Vagina (tissue), 2 donors: ENCODE data around the gene IMMP1L.

ENCODE experiments used
- CTCF ChIP-seq, 3 experiments: fragments of 450-650 bp in 2 of 3; fragments of 200-600 bp in 1 of 3; sonication (generic) in 1 of 3; IDR thresholded peaks; one replicate each; pipeline ENCODE4 v1.5.1; 2017 to 2019; ENCODE audit warnings: antibody characterized with exemption in 3 of 3, mild to moderate bottlenecking in 2 of 3, moderate library complexity in 2 of 3
- POLR2A ChIP-seq, 2 donors: fragments of 450-650 bp; IDR thresholded peaks; one replicate each; pipeline ENCODE4 v1.6.1; 2017; ENCODE audit warnings: antibody characterized with exemption in 2 of 2, mild to moderate bottlenecking in 2 of 2, moderate library complexity in 2 of 2
- POLR2AphosphoS5 ChIP-seq, 2 donors: sonication (generic); formaldehyde crosslinking; IDR thresholded peaks; one replicate each; pipeline ENCODE4 v1.9.0; 2017; ENCODE audit warnings: antibody characterized with exemption in 2 of 2, mild to moderate bottlenecking in 2 of 2, low read depth in 1 of 2; ENCODE audit not compliant: insufficient read depth in 1 of 2

GRCh38 chr11:31443802-31444201 lies 65.6 kb downstream of the IMMP1L start:
- TF ChIP-seq CTCF (IDR thresholded peaks at IDR 0.05) (no peak), POLR2A (IDR thresholded peaks at IDR 0.05) (no peak), POLR2AphosphoS5 (IDR thresholded peaks at IDR 0.05; ENCODE audit: insufficient read depth in 1 of 2, low read depth in 1 of 2) (no peak)
